Esophagus muscularis mucosa (tissue), 4 donors: Measurements from ENCODE around the gene MPRIP. TPM values are rescaled to one million over a fixed set of nuclear protein-coding genes. Genes with fewer than 3 reads are reported as not detected.

ENCODE experiments used
- DNase-seq: peaks from one replicate; pipeline ENCODE4 v3.0.0-alpha.2; 2017; ENCODE audit errors: extremely low spot score
- H3K27ac ChIP-seq, 4 donors: fragments of 200-600 bp; sonication (generic); replicated peaks in 1 of 4; 1 replicate in 3 of 4; 2 replicates in 1 of 4; pipeline ENCODE4 v1.5.1; 2016 to 2019; ENCODE audit warnings: mild to moderate bottlenecking in 1 of 4
- H3K27me3 ChIP-seq, 4 donors: fragments of 200-600 bp; sonication (generic); one replicate each; pipeline versions ENCODE4 v1.5.1 to v1.6.0; 2016 to 2019
- H3K36me3 ChIP-seq, 4 donors: fragments of 200-600 bp; sonication (generic); one replicate each; pipeline ENCODE4 v1.5.1; 2016 to 2019
- H3K4me1 ChIP-seq, 4 donors: fragments of 200-600 bp; sonication (generic); one replicate each; pipeline ENCODE4 v1.5.1; 2016 to 2019
- H3K4me3 ChIP-seq, 4 donors: fragments of 200-600 bp; sonication (generic); 1 replicate in 2 of 4; 2 replicates in 2 of 4; pipeline ENCODE4 v1.5.1; 2016 to 2019; ENCODE audit warnings: mild to moderate bottlenecking in 4 of 4, moderate library complexity in 1 of 4
- H3K9me3 ChIP-seq, 4 donors: fragments of 200-600 bp; sonication (generic); 1 replicate in 3 of 4; 2 replicates in 1 of 4; pipeline ENCODE4 v1.5.1; 2016 to 2019
- EP300 ChIP-seq: sonication (generic); formaldehyde crosslinking; IDR thresholded peaks from one replicate; pipeline ENCODE4 v1.6.1; 2017; ENCODE audit warnings: antibody characterized with exemption
- POLR2A ChIP-seq: fragments of 450-650 bp; IDR thresholded peaks from one replicate; pipeline ENCODE4 v1.6.1; 2017; ENCODE audit warnings: antibody characterized with exemption, moderate library complexity, mild to moderate bottlenecking, low read depth
- POLR2AphosphoS5 ChIP-seq, 2 donors: sonication (generic); formaldehyde crosslinking; IDR thresholded peaks; one replicate each; pipeline ENCODE4 v1.6.1; 2017; ENCODE audit warnings: antibody characterized with exemption in 2 of 2
- WGBS: methylation state at CpG from one replicate; pipeline ENCODE4 v1.1.5; 2018; 5-methylcytosine and 5-hydroxymethylcytosine counted together
- intact Hi-C: fragments of 100-400 bp; cut with DNase I; formaldehyde crosslinking; loops from one replicate; pipeline ENCODE4 v1.15.1; 2023
- total RNA-seq, 4 donors: library from RNA; depleted of rRNA; stranded (reverse); fragments of >200 nt; gene quantifications; one replicate each; pipeline versions ENCODE4 v1.1.0 to v1.2.1, GENCODE V29; 2016
- TF ChIP-seq, protein P1 (sequence below), 3 experiments: fragments of 200-600 bp in 2 of 3; fragments of 450-650 bp in 1 of 3; sonication (generic) in 2 of 3; IDR thresholded peaks; one replicate each; pipeline ENCODE4 v1.5.1; 2017 to 2019; ENCODE audit warnings: antibody characterized with exemption in 3 of 3, mild to moderate bottlenecking in 2 of 3, moderate library complexity in 1 of 3

MPRIP gene
- total RNA-seq, 4 donors from 2014 or later: 108 to 194 (median 129) TPM

DNA sequence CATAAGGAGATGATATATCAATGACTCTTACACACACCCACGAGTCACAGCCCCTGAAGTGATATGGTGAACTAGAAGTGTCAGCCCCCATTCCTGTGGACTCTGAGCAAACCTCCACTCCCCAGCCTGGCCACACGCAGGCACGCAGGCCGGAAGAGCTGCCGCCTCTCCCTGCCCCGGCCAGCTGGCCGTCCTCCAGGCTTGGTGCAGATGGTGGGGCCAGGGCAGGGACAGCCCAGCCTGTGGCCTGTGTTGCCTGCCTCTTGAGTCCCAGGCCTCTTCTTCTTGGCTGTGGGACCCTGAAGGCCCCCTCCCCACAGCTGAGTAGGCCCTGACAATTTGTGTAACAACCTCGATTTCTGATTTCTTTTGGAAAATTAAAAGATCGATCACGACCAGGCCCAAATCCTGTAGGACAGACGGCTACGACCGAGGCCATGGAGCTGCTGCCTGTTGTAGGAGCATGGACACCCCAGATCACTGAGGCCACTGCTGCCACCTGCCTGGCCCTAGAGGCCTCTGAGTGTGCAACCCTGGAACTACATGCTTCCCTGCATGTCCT lies 10.0 kb upstream of the MPRIP start:
- Histone ChIP-seq H3K4me3 (no peak overlapping the region), H3K9me3 (no peaks in the 10 kb centered on the region), H3K27ac (peak overlapping the region in 1 of 4 donors; percentile 23), H3K4me1 (peaks cover 13 to 24% (median 21%) of the 10 kb centered on the region in 4 donors), H3K36me3 (no peaks in the 10 kb centered on the region), H3K27me3 (no peaks in the 10 kb centered on the region)
- DNase-seq: no peak
- intact Hi-C loops: no loop called here
- WGBS: 59% methylated on average over 10 of the region's 13 CpGs
- TF ChIP-seq EP300 (no peak), POLR2A (no peak), POLR2AphosphoS5 (IDR thresholded peaks at IDR 0.05) (peak in 1 of 2 donors; percentile 11)

DNA sequence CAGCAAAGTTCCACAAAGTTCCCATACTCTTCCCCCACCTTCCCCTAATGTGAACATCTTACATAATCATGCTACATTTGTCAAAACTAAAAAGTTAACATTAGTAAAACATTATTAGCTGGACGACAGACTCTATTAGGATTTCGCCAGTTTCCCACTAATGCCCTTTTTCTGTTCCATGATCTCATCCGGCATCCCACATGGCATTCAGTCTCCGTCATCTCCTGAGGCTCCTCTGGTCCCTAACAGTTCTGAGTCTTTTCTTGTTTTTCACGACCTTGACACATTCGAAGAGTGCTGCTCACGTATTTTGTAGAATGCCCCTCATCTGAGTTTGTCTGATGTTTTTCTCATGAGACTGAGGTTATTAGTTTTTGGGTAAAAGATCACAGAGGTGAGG lies 8.8 kb upstream of the MPRIP start:
- 85% methylated on average over 7 of the region's 7 CpGs for WGBS
- no peak overlapping the region for H3K27ac ChIP-seq
- H3K36me3 ChIP-seq: no peaks in the 10 kb centered on the region
- peaks cover 10 to 21% (median 17%) of the 10 kb centered on the region in 4 donors for H3K4me1 ChIP-seq
- no peak for DNase-seq
- no peaks in the 10 kb centered on the region for H3K27me3 ChIP-seq
- no peaks in the 10 kb centered on the region for H3K9me3 ChIP-seq
- no peak overlapping the region for H3K4me3 ChIP-seq
- intact Hi-C loops: no loop called here
- TF ChIP-seq, protein P1, sequence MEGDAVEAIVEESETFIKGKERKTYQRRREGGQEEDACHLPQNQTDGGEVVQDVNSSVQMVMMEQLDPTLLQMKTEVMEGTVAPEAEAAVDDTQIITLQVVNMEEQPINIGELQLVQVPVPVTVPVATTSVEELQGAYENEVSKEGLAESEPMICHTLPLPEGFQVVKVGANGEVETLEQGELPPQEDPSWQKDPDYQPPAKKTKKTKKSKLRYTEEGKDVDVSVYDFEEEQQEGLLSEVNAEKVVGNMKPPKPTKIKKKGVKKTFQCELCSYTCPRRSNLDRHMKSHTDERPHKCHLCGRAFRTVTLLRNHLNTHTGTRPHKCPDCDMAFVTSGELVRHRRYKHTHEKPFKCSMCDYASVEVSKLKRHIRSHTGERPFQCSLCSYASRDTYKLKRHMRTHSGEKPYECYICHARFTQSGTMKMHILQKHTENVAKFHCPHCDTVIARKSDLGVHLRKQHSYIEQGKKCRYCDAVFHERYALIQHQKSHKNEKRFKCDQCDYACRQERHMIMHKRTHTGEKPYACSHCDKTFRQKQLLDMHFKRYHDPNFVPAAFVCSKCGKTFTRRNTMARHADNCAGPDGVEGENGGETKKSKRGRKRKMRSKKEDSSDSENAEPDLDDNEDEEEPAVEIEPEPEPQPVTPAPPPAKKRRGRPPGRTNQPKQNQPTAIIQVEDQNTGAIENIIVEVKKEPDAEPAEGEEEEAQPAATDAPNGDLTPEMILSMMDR (IDR thresholded peaks at IDR 0.05): no peak
- TF ChIP-seq EP300 (no peak), POLR2AphosphoS5 (IDR thresholded peaks at IDR 0.05) (no peak), POLR2A (no peak)

DNA sequence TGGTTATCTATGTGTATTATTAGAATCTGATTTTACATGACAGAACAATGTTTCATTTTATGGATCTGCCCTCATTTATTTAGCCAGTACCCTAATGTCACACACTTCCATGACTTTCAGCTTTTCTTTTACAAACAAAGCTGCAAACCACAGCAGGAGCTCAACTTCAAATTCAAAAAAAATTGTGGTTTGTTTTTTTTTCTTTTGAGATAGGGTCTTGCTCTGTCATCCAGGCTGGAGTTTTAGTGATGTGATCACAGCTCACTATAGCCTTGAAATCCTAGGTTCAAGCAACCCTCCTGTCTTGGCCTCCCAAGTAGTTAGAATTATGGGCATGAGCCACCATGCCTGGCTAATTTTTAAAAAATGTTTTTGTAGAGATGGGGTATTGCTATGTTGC lies 8.2 kb upstream of the MPRIP start:
- no peak for TF ChIP-seq POLR2AphosphoS5 (IDR thresholded peaks at IDR 0.05)
- TF ChIP-seq EP300: no peak
- TF ChIP-seq POLR2A: no peak
- TF ChIP-seq, protein P1 (IDR thresholded peaks at IDR 0.05): no peak
- intact Hi-C loops: no loop called here
- Histone ChIP-seq H3K27me3 (no peaks in the 10 kb centered on the region), H3K36me3 (no peaks in the 10 kb centered on the region), H3K4me3 (no peak overlapping the region), H3K4me1 (peaks cover 9 to 20% (median 13%) of the 10 kb centered on the region in 4 donors), H3K9me3 (no peaks in the 10 kb centered on the region), H3K27ac (no peak overlapping the region)
- no peak for DNase-seq

DNA sequence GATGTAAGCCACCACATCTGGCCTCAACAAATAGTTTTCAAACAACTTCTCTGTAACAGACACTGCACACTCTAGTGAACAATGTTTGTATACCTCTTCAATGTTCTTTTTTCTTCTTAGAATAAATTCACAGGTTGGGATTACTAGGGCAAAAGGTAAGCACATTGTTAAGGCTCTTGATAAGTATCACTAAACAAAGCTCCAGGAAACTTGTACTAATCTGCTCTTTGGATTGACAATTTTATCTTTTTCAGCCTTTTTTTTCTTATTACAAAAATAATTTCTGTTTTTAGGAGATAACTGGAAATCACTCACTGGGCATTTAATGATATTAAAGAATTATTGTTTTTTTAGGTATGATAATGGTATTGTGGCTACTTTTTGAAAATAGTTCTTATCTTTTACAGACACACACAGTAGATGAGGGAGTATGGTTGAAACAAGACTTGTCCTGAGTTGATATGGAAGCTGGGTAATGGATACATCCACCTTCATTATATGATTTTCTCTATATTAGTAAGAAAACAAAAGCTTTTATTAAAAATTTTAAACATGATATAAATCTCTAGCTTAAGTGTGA lies 7.7 kb upstream of the MPRIP start:
- Histone ChIP-seq H3K27ac (no peak overlapping the region), H3K4me1 (peaks cover 9 to 20% (median 13%) of the 10 kb centered on the region in 4 donors), H3K36me3 (no peaks in the 10 kb centered on the region), H3K4me3 (no peak overlapping the region), H3K9me3 (no peaks in the 10 kb centered on the region), H3K27me3 (no peaks in the 10 kb centered on the region)
- TF ChIP-seq, protein P1 (IDR thresholded peaks at IDR 0.05): no peak
- TF ChIP-seq EP300 (no peak), POLR2A (no peak), POLR2AphosphoS5 (IDR thresholded peaks at IDR 0.05) (no peak)
- no peak for DNase-seq
- intact Hi-C loops: no loop called here

DNA sequence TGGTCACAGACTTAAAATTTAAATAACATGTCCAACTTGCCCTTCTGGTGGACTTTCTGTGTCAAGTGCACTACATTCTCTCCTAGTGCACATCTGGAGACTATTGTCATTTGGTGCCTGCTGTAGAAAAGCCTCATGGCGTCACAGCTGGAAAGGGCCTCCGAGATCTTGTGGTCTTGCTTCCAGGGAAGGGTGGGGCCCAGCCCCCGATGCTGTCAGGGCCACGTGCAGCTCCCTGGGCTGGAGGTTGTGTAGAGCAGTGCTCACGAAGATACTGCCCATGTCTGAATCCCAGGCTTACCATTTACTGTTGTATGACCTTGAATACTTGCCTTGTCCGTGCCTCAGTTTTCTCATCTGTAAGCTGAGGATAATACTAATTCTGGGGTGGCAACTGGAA lies 6.8 kb upstream of the MPRIP start:
- H3K27ac ChIP-seq: no peak overlapping the region
- TF ChIP-seq POLR2AphosphoS5 (IDR thresholded peaks at IDR 0.05) (no peak), EP300 (no peak), POLR2A (no peak)
- TF ChIP-seq, protein P1 (IDR thresholded peaks at IDR 0.05): no peak
- no peaks in the 10 kb centered on the region for H3K36me3 ChIP-seq
- no peak overlapping the region for H3K4me3 ChIP-seq
- intact Hi-C loops: no loop called here
- H3K27me3 ChIP-seq: no peaks in the 10 kb centered on the region
- H3K9me3 ChIP-seq: no peaks in the 10 kb centered on the region
- no peak for DNase-seq
- WGBS: 66% methylated on average over 2 of the region's 6 CpGs
- H3K4me1 ChIP-seq: peaks cover 9 to 20% (median 13%) of the 10 kb centered on the region in 4 donors
